GM19467 (cell line): ENCODE measurements around the gene DHX57.

Source experiments
- ATAC-seq: cut with Tn5 transposase; IDR thresholded peaks from one replicate; pipeline ENCODE4 v1.9.1; 2021; ENCODE audit warnings: mild to moderate bottlenecking, moderate library complexity; ENCODE audit not compliant: unreplicated experiment

The DHX57 gene

GRCh38 chr2:38751596-38752410, 123.9 kb downstream of the DHX57 start:
- ATAC-seq, result no peak

- peak; percentile 69 for ATAC-seq
These were observed 124.7 kb downstream of the DHX57 start, which contains the start of gene SRSF7 for GRCh38 chr2:38750891-38751595. TSS of gene SRSF7 (minus strand) at chr2:38751361. CDS start at chr2:38751256, 105 bp downstream.

- ATAC-seq, result peak; percentile 18
These were observed 125.5 kb downstream of the DHX57 start for GRCh38 chr2:38750011-38750890.

GRCh38 chr2:38748943-38749804, 126.6 kb downstream of the DHX57 start:
- no peak for ATAC-seq

- ATAC-seq, result no peak
These were observed 127.3 kb downstream of the DHX57 start for GRCh38 chr2:38748391-38748790.

- ATAC-seq, result no peak
These were observed 127.9 kb downstream of the DHX57 start for GRCh38 chr2:38747819-38748218.
